ENCODE data around the gene LDLRAD1. TPM values are rescaled to one million over a fixed set of nuclear protein-coding genes. Genes with fewer than 3 reads are reported as not detected.
A peak's percentile ranks its signal among the peaks of the same experiment; 100 is the strongest.

LDLRAD1 gene
- total and polyA plus RNA-seq, 2 of the 13 experiments (the other 11 are each of a cell fraction or from before 2014, with no cell fraction given): 2.5 to 14.0 TPM

- Histone ChIP-seq H3K9ac (ENCODE audit: insufficient read depth, low read depth, low read length) (peak within 1 kb of the TSS; percentile 81), H3K27ac (ENCODE audit: extremely low read length, insufficient read depth, low read length) (peak within 1 kb of the TSS; percentile 80), H2AFZ (ENCODE audit: low read length) (peak within 1 kb of the TSS; percentile 42), H3K4me2 (ENCODE audit: low read depth, low read length) (peak within 1 kb of the TSS; percentile 82), H3K9me3 (ENCODE audit: low read length) (no peaks in the 10 kb centered on the region), H3K4me3 (replicated peaks in 1 of 3; ENCODE audit: insufficient read depth in 1 of 3, low read depth in 2 of 3, low read length in 3 of 3) (peak within 1 kb of the TSS; percentile 76 to 98 (median 91)), H3K79me2 (ENCODE audit: insufficient read depth, low read length) (peaks cover 45% of the 10 kb centered on the region), H3K27me3 (ENCODE audit: control insufficient read depth in 1 of 2, insufficient read depth in 2 of 2, low read length in 2 of 2) (no peaks in the 10 kb centered on the region; a peak in 1 of 5 replicates), H3K36me3 (replicated peaks in 1 of 2; ENCODE audit: control insufficient read depth in 1 of 2, insufficient read depth in 2 of 2, low read length in 2 of 2) (no peaks in the 10 kb centered on the region; a peak in 2 of 5 replicates), H4K20me1 (ENCODE audit: insufficient read depth, low read length) (peaks cover 5% of the 10 kb centered on the region), H3K4me1 (ENCODE audit: insufficient read depth, low read length) (peaks cover 23% of the 10 kb centered on the region)
- in situ Hi-C loops (cut with HindIII; ENCODE audit: extremely low pct_ligation_motif_present, low pct_unique_long_range_greater_than_20kb) (no loop called here), intact Hi-C loops (cut with micrococcal nuclease; ENCODE audit: unreplicated experiment) (loop anchor here (1.0 to 2.0 kb wide), 4 partner anchors 18 to 60 kb away; no protein-coding TSS in a partner anchor)
- DNase-seq (ENCODE audit: low spot score) (peak; percentile 96), FAIRE-seq (peak; percentile 89), ATAC-seq (peak; percentile 97)
- POLR2A ChIA-PET: interaction anchor here (0.7 to 4.6 kb wide), 12 partner anchors 9 to 354 kb away, joined by 3 to 42 read pairs (median 5); partner anchors contain the start of gene LDLRAD1
- WGBS (ENCODE audit: low lambda C conversion rate): 0% methylated on average over 31 of the region's 59 CpGs
- BruUV-seq (replicated peaks): no TSS peak
- CTCF ChIA-PET (ENCODE audit: low intra/inter-chr PET ratio, low total read pairs): no interaction called here
- TF ChIP-seq HDAC2 (CRISPR knock-in tag; IDR thresholded peaks at IDR 0.05) (peak; percentile 58; the same call in 1 of the 2 replicates), SMAD1 (CRISPR knock-in tag; IDR thresholded peaks at IDR 0.05; ENCODE audit: borderline replicate concordance, low read depth) (peak; percentile 78), TAF1 (CRISPR knock-in tag; IDR thresholded peaks at IDR 0.05) (peak; percentile 79), ZFX (CRISPR knock-in tag; IDR thresholded peaks at IDR 0.05; ENCODE audit: low read depth) (peak; percentile 78), XRCC5 (optimal IDR thresholded peaks at IDR 0.05; ENCODE audit: low read length) (no peak), NFATC3 (CRISPR knock-in tag; IDR thresholded peaks at IDR 0.05) (no peak), NCOA2 (CRISPR knock-in tag; IDR thresholded peaks at IDR 0.05) (no peak; the same call in 1 of the 2 replicates), STAT5B (CRISPR knock-in tag; IDR thresholded peaks at IDR 0.05) (no peak), ZNF562 (CRISPR knock-in tag; IDR thresholded peaks at IDR 0.05; ENCODE audit: borderline replicate concordance) (no peak), NFE2L1 (CRISPR knock-in tag; IDR thresholded peaks at IDR 0.05; ENCODE audit: borderline replicate concordance) (no peak), U2AF1 (optimal IDR thresholded peaks at IDR 0.05; ENCODE audit: low read depth, low read length) (peak; percentile 79), ZNF33B (CRISPR knock-in tag; IDR thresholded peaks at IDR 0.05) (0 out of 2 replicates have a peak, but pooled peaks have one; percentile 43), NKX3-1 (CRISPR knock-in tag; IDR thresholded peaks at IDR 0.05) (no peak), SETDB1 (CRISPR knock-in tag; IDR thresholded peaks at IDR 0.05; ENCODE audit: borderline replicate concordance) (no peak), KLF13 (CRISPR knock-in tag; IDR thresholded peaks at IDR 0.05) (no peak), BORCS8-MEF2B (CRISPR knock-in tag; IDR thresholded peaks at IDR 0.05) (0 out of 2 replicates have a peak, but pooled peaks have one; percentile 5), ZMYM4 (CRISPR knock-in tag; IDR thresholded peaks at IDR 0.05) (no peak), ZBTB3 (CRISPR knock-in tag; IDR thresholded peaks at IDR 0.05; ENCODE audit: borderline replicate concordance, low read depth) (no peak), HBP1 (CRISPR knock-in tag; IDR thresholded peaks at IDR 0.05; ENCODE audit: low read depth) (no peak), HOXA5 (CRISPR knock-in tag; IDR thresholded peaks at IDR 0.05) (no peak; the same call in 1 of the 2 replicates), ZSCAN12 (CRISPR knock-in tag; IDR thresholded peaks at IDR 0.05) (no peak), BHLHE40 (IDR thresholded peaks at IDR 0.05; ENCODE audit: low read length) (no peak), ZNF337 (CRISPR knock-in tag; IDR thresholded peaks at IDR 0.05; ENCODE audit: borderline replicate concordance, low read depth) (peak; percentile 20; the same call in 1 of the 2 replicates), SMARCC2 (IDR thresholded peaks at IDR 0.05) (no peak), TEAD3 (CRISPR knock-in tag; optimal IDR thresholded peaks at IDR 0.05; ENCODE audit: borderline replicate concordance) (peak; percentile 89)
Observed at GRCh38 chr1:54052934-54053744, 35.2 kb upstream of the LDLRAD1 start, which contains the start of the genes TCEANC2 and TMEM59. Gene TCEANC2 (plus strand): TSS chr1:54053608. CDS start chr1:54054423, 815 bp downstream. Gene TMEM59 (minus strand): TSS chr1:54053204. CDS start chr1:54053188, 16 bp downstream.

All from HepG2 (cell line).